ENCODE data around the gene SLC35B2.

The SLC35B2 gene

DNA sequence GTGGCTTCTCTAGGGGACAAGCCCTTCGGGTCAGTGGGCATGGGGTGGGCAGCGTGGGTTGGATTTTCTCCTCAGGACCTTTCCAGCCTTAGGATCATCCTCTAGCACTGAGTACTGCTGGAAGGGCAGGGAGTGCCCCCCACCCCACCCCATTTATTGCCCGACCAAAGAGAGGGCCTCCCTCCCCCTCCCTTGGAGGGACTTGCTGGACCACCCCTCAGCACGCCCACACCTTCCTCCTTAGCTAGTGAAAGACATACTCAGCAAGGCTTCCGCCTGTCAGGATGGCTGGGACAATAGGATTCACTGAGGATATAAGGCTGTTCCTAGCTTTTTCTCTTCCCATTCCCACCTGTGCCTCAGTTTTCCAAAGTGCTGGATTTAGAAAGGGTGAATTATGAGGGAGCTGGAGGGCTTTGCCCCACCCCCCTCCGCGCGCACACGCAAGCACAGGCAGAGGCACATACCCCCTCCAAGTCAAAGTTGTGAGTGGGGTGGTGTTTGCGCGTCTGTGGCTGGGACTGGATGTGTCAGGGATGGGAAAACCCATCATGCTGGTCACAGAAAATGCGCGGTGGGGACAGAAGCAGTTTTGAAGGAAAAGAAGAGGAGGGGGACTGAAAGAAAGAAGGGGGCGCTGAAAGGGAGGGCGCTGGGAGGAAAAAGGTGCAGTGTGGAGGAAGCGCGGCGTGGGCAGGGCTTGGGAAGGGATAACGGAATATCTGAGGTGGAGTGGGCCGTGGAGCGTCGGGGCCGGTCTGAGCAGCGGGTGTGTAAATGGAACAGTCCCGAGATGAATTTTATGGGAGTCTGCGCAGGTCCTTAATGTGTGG, 34.6 kb downstream of the SLC35B2 start (continued):
- TF ChIP-seq GLIS1 (tag by site-specific recombination; IDR thresholded peaks at IDR 0.05) = no peak
- no peak for TF ChIP-seq ZNF624 (tag by site-specific recombination; IDR thresholded peaks at IDR 0.05)
- 0 out of 2 replicates have a peak, but pooled peaks have one; percentile 30 for TF ChIP-seq ZNF2 (tag by site-specific recombination; IDR thresholded peaks at IDR 0.05)
- TF ChIP-seq RBAK (tag by site-specific recombination; IDR thresholded peaks at IDR 0.05) = no peak; the same call in 1 of the 2 replicates
- TF ChIP-seq ZNF76 (tag by site-specific recombination; IDR thresholded peaks at IDR 0.05; ENCODE audit: borderline replicate concordance, low read depth) = no peak
- TF ChIP-seq, protein P1, sequence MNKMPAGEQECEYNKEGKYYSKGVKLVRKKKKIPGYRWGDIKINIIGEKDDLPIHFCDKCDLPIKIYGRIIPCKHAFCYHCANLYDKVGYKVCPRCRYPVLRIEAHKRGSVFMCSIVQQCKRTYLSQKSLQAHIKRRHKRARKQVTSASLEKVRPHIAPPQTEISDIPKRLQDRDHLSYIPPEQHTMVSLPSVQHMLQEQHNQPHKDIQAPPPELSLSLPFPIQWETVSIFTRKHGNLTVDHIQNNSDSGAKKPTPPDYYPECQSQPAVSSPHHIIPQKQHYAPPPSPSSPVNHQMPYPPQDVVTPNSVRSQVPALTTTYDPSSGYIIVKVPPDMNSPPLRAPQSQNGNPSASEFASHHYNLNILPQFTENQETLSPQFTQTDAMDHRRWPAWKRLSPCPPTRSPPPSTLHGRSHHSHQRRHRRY (tag by site-specific recombination; IDR thresholded peaks at IDR 0.05) = 0 out of 2 replicates have a peak, but pooled peaks have one; percentile 24
- no peak for TF ChIP-seq ZFP69B (tag by site-specific recombination; IDR thresholded peaks at IDR 0.05)
- TF ChIP-seq, protein P2, sequence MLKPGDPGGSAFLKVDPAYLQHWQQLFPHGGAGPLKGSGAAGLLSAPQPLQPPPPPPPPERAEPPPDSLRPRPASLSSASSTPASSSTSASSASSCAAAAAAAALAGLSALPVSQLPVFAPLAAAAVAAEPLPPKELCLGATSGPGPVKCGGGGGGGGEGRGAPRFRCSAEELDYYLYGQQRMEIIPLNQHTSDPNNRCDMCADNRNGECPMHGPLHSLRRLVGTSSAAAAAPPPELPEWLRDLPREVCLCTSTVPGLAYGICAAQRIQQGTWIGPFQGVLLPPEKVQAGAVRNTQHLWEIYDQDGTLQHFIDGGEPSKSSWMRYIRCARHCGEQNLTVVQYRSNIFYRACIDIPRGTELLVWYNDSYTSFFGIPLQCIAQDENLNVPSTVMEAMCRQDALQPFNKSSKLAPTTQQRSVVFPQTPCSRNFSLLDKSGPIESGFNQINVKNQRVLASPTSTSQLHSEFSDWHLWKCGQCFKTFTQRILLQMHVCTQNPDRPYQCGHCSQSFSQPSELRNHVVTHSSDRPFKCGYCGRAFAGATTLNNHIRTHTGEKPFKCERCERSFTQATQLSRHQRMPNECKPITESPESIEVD (tag by site-specific recombination; IDR thresholded peaks at IDR 0.05) = no peak
- TF ChIP-seq ZNF341 (tag by site-specific recombination; IDR thresholded peaks at IDR 0.05; ENCODE audit: low read depth) = peak; percentile 97
- TF ChIP-seq ZBTB1 (tag by site-specific recombination; IDR thresholded peaks at IDR 0.05) = no peak
- TF ChIP-seq ZNF280D (tag by site-specific recombination; IDR thresholded peaks at IDR 0.05) = no peak
- TF ChIP-seq ZNF426 (tag by site-specific recombination; IDR thresholded peaks at IDR 0.05) = no peak
- no peak for TF ChIP-seq ZNF350 (tag by site-specific recombination; IDR thresholded peaks at IDR 0.05)
- no peak for TF ChIP-seq ZNF544 (tag by site-specific recombination; IDR thresholded peaks at IDR 0.05)
- no peak for TF ChIP-seq ZEB2 (tag by site-specific recombination; IDR thresholded peaks at IDR 0.05)
- TF ChIP-seq ZSCAN18 (tag by site-specific recombination; IDR thresholded peaks at IDR 0.05) = no peak
- TF ChIP-seq, protein P3, sequence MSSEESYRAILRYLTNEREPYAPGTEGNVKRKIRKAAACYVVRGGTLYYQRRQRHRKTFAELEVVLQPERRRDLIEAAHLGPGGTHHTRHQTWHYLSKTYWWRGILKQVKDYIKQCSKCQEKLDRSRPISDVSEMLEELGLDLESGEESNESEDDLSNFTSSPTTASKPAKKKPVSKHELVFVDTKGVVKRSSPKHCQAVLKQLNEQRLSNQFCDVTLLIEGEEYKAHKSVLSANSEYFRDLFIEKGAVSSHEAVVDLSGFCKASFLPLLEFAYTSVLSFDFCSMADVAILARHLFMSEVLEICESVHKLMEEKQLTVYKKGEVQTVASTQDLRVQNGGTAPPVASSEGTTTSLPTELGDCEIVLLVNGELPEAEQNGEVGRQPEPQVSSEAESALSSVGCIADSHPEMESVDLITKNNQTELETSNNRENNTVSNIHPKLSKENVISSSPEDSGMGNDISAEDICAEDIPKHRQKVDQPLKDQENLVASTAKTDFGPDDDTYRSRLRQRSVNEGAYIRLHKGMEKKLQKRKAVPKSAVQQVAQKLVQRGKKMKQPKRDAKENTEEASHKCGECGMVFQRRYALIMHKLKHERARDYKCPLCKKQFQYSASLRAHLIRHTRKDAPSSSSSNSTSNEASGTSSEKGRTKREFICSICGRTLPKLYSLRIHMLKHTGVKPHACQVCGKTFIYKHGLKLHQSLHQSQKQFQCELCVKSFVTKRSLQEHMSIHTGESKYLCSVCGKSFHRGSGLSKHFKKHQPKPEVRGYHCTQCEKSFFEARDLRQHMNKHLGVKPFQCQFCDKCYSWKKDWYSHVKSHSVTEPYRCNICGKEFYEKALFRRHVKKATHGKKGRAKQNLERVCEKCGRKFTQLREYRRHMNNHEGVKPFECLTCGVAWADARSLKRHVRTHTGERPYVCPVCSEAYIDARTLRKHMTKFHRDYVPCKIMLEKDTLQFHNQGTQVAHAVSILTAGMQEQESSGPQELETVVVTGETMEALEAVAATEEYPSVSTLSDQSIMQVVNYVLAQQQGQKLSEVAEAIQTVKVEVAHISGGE (tag by site-specific recombination; conservative IDR thresholded peaks at IDR 0.05; ENCODE audit: low read depth) = no peak
- no peak for TF ChIP-seq ZNF560 (tag by site-specific recombination; IDR thresholded peaks at IDR 0.05; ENCODE audit: borderline replicate concordance)
- TF ChIP-seq ZNF670 (tag by site-specific recombination; IDR thresholded peaks at IDR 0.05; ENCODE audit: low read depth) = no peak
- TF ChIP-seq ZNF175 (tag by site-specific recombination; IDR thresholded peaks at IDR 0.05) = no peak
- no peak for TF ChIP-seq ZNF184 (tag by site-specific recombination; IDR thresholded peaks at IDR 0.05)
- TF ChIP-seq ZSCAN16 (tag by site-specific recombination; IDR thresholded peaks at IDR 0.05) = no peak
- TF ChIP-seq ZNF157 (tag by site-specific recombination; IDR thresholded peaks at IDR 0.05) = no peak
- no peak for TF ChIP-seq ZNF362 (tag by site-specific recombination; IDR thresholded peaks at IDR 0.05)
- no peak for TF ChIP-seq ZNF621 (tag by site-specific recombination; IDR thresholded peaks at IDR 0.05)
- no peak for TF ChIP-seq ZNF394 (tag by site-specific recombination; IDR thresholded peaks at IDR 0.05; ENCODE audit: borderline replicate concordance)
- no peak for TF ChIP-seq ZNF138 (tag by site-specific recombination; IDR thresholded peaks at IDR 0.05; ENCODE audit: borderline replicate concordance)

All from HEK293 (cell line).